Activated CD8-positive, alpha-beta memory T cell treated with anti-CD3 and anti-CD28 coated beads for 1 hour (primary cell): ENCODE results near the gene ZSCAN29.

Experiments used
- DNase-seq, 2 donors: peaks; one replicate each; pipeline ENCODE4 v3.0.0-alpha.2; 2020; ENCODE audit warnings: low read depth in 1 of 2; ENCODE audit errors: extremely low read depth in 1 of 2

The ZSCAN29 gene

DNA sequence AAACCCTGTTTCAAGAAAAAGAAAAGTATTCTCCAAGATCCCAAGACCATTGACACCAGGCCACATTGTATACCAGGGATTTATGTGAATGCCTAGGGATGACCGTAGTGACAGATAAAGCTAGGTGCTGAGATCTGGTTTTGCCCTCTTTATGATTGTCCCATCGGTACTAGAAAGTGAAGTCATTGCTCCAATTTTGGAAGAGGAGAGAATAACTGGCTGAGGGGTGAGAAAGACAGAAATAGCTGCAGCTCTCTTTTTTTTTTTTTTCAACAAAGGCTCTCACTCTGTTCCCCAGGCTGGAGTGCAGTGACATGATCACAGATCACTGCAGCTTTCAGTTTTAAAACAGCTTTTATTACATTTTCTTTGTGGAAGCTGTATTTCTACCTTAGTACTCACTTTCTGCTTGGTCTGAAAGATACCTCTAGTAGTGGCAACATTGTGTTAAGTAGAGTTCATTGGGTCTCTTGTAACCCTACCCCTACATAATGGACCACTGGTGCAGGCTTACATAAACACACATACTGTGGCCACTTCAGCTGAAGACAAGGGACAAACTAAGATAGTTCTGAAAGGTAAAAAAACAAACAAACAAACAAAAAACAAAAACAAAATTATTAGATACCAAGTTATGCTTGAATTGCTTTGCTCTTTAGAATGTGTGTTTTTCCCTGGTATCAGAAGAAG lies 18.0 kb downstream of the ZSCAN29 start:
- DNase-seq, result no peak

DNA sequence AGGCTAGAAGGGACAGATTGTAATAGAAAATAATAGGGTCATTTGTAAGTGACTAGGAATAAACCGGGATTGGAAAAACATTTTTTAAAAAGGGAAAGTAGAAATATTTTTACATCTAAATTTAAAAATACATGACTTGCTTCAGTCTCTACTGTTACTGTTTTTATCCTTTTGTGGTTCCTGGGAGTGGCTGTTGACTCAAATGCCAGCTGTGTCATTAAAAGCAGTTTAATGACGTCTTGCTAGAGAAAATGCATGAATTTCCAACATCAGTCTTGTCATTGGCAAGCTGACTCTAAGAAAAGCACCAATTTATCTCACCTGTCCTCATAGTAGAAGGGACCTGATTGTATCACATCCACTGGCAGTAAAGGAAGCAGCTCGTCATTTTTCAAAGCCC lies 23.7 kb downstream of the ZSCAN29 start:
- no peak for DNase-seq

DNA sequence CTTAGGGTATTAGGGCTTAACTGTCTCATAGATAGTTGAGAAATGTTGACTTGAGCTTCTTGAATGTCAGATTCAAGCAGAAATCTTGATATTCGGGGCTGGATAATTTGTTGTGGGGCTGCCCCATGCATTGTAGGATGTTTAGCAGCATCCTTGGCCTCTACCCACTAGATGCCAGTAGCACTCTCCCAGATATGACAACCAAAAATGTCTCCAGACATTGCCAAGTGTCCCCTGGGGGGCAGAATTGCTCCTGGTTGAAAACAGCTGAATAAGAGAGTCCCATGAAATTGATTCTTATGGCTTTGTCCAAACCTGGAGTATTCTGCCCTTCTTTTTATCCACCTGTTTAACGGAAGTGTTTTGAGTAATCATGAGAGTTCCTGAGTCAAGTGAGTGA lies 24.5 kb downstream of the ZSCAN29 start:
- no peak for DNase-seq

- no peak for DNase-seq
Observed at GRCh38 chr15:43330780-43331087, 40.1 kb downstream of the ZSCAN29 start.

DNA sequence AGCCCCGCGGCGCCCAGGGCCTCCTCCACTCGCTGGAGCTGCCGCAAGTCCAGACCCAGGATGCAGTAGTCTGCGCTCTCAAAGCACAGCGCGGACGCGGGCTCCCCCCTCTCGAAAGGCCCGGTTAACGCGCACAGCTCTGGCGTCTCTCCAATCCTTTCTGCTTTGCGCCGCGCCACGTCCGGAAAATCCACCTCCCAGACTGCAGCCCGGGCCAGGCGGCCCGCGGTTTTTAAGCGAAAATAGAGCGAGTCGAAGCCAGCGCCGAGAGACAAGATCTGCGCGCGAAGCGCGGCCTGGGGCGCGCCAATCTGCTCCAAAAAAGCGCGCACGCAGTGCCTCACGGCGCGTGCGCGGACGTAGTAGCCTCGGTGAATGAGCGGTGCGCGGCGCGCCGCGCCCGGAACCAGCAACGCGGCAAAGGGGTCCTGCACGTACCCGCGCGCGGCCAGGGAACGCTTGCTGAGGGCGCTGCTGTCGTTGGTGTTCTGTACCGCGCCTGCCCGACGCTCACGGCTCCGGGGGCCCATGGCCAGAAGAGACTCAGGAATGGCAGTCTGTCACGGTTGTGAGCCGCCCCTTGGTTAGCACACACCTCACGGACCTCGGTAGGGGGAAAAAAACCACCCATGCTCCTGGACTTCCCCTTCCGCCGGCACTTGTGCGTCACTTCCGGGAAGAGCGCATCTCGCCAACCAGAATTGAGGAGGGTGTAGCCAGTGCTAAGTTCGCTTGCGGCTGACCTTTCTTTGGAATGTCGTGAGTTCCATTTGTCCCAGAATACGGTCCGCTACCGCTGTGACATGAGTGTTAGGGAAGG lies 40.7 kb downstream of the ZSCAN29 start, which contains the start of gene LCMT2:
TSS of gene LCMT2 (minus strand) at position 614 of the 820 bp plus-strand sequence. CDS start at position 530, 84 bp downstream.
- DNase-seq, result peak; percentile 78 to 80

DNA sequence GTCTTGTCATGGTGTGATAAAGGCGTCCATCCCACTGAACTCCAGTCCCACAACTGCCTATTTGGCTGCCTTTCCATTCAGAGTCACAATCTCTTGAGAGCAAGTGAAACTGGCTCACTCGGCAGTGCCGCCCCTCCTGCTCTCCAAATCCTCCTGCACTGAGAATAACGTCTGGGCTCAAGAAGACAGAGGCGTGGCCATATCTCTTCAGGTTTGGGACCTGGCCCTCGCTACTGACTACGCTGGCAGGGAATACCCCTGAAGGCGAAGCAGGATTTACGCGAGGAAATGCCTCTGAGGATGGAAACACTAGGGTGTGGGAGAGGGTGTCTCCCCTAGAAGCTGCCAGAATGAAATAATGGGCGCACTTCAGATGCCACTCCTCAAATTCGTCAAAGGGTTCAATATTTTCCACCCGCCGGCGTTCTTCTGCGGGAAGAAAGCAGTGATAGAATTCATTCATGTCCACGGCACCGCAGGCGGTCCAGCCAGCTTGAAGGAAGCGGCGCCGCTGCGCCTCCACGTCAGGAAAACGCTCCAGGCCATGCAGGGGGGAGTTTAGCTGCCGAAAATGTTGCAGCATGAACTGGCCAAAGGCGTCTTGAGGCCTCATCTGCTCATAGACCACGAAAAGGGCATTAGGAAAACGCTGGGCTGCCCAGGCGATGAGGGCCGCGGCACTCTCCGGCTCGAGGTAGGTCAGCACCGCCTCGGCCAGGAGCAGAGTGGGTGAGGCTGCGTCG lies 41.5 kb downstream of the ZSCAN29 start:
- DNase-seq, result no peak

GRCh38 chr15:43325039-43325684 lies 45.7 kb downstream of the ZSCAN29 start:
- DNase-seq, result no peak

- no peak for DNase-seq
Observed at GRCh38 chr15:43318990-43319771, 51.7 kb downstream of the ZSCAN29 start.

GRCh38 chr15:43317566-43318184 lies 53.2 kb downstream of the ZSCAN29 start:
- no peak for DNase-seq

GRCh38 chr15:43316971-43317346 lies 53.9 kb downstream of the ZSCAN29 start:
- DNase-seq, result no peak

DNA sequence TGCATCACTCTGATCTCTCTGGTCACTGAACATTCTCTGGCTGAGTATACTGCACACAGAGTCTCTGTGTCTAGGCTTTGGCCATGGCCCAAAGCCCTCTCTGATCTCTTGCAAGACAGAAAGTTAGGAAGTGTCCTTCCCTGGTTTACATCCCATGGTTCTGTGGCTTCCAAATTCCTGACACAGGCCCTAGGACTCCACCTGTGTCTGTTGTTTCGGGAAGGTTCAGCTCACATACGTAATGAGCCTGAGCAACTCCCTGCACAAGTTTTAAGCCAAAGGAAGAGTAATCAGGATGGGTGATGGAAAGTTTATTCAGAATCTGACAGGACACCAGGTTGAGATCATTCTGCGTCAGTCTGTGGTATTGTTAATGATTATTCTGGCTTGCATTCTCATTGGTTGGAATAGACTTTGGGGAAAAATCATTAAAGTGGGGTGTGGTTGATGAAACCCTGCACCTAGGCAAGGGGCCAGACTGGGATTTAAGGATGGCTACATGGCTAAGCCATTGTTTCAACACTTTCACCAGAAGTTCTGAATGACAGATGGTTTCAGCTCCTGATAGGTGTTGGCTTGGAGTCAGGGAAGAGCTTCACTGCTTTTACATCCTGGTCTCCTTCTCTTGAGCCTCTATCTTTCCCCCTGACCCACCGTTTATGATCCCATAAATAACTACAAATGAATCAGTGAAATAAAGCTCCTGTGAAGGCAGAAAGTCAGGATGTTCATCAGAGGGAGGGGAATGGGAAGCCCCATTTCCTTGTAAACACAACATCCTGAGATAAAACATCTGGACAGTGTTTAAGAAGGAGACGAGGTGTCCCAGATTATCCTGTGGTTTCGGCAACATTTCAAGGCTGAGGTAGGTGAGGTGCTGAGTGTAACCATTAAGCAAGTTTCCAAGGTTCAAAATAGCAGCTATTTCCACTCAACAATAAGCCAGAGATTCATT lies 54.5 kb downstream of the ZSCAN29 start:
- no peak for DNase-seq

DNA sequence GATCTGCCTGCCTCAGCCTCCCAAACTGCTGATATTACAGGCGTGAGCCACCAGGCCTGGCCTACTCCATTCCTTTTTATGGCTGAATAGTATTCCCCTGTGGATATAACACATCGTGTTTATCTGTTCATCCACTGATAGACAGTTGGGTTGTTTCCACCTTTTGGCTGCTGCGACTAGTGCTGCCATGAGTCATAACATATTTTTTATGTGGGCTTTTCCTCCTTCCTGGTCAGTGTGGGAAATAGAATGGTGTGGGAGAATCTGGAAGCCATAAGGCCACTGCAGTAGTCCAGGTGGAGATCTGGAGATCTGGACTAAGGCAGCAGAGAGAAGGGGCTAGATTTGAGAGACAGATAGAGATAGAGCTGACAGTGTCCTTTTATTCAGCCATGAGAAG lies 56.7 kb downstream of the ZSCAN29 start:
- DNase-seq, result no peak

- DNase-seq, result no peak
Observed at GRCh38 chr15:43312378-43312777, 58.5 kb downstream of the ZSCAN29 start.
